PFSK-1 (cell line): ENCODE results near the gene TRIM4.

Source experiments
- FOXP2 ChIP-seq: optimal IDR thresholded peaks from 2 replicates; pipeline ENCODE3; 2011; ENCODE audit warnings: borderline replicate concordance, control low read depth, inconsistent platforms; ENCODE audit not compliant: insufficient read depth; ENCODE audit errors: extremely low read length, extremely low read depth
- POLR2AphosphoS5 ChIP-seq: IDR thresholded peaks from 2 replicates; pipeline ENCODE4 v1.6.1; 2012; ENCODE audit warnings: low read depth, mild to moderate bottlenecking, control low read depth, low read length, moderate library complexity
- REST ChIP-seq, 2 experiments: IDR thresholded peaks; 2 replicates each; pipeline versions ENCODE4 v1.6.1 to v1.8.0; 2011 to 2012; ENCODE audit warnings: low read depth in 2 of 2, low read length in 2 of 2, control low read depth in 1 of 2, inconsistent platforms in 1 of 2, mild to moderate bottlenecking in 1 of 2, moderate library complexity in 1 of 2; ENCODE audit not compliant: insufficient read depth in 1 of 2
- SIN3A ChIP-seq: IDR thresholded peaks from 2 replicates; pipeline ENCODE4 v1.6.1; 2012; ENCODE audit warnings: mild to moderate bottlenecking, low read length, moderate library complexity, borderline replicate concordance; ENCODE audit not compliant: insufficient read depth
- TAF1 ChIP-seq: IDR thresholded peaks from 2 replicates; pipeline ENCODE4 v1.6.1; 2012; ENCODE audit warnings: low read length, control low read depth, borderline replicate concordance; ENCODE audit not compliant: insufficient read depth

The TRIM4 gene

GRCh38 chr7:99876491-99876890 is 42.8 kb downstream of the TRIM4 start:
- TF ChIP-seq POLR2AphosphoS5 (no peak), REST (IDR thresholded peaks at IDR 0.05; ENCODE audit: insufficient read depth in 1 of 2, low read depth in 2 of 2, low read length in 2 of 2) (no peak), SIN3A (no peak), FOXP2 (no peak), TAF1 (no peak)

DNA sequence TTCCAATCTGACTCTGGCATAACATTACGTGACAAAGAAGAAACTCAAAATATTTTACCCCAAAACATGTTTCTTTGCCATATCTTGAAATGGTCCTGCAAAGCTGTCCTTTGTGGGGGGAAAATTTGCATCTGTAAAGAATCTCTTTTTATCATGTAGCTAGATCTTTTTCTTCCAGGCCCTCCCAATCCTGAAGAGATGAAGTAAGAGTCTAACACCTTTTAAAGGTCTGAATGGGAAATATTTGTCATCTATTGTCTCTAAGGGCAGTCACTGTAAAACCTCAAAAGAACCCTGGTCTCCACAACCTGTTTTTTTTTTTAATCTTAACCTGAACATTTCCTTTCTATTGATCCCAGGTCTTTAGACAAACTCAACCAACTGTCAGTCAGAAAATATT is 51.1 kb downstream of the TRIM4 start:
- TF ChIP-seq TAF1 (no peak), POLR2AphosphoS5 (no peak), SIN3A (no peak)

- TF ChIP-seq POLR2AphosphoS5, result no peak
- TF ChIP-seq TAF1, result no peak
Observed at GRCh38 chr7:99863847-99864440, 55.4 kb downstream of the TRIM4 start.

- TF ChIP-seq REST (IDR thresholded peaks at IDR 0.05; ENCODE audit: insufficient read depth in 1 of 2, low read depth in 2 of 2, low read length in 2 of 2) (no peak), FOXP2 (no peak), SIN3A (no peak), POLR2AphosphoS5 (no peak), TAF1 (no peak)
Observed at GRCh38 chr7:99860281-99861127, 58.8 kb downstream of the TRIM4 start.

- TF ChIP-seq REST (IDR thresholded peaks at IDR 0.05; ENCODE audit: insufficient read depth in 1 of 2, low read depth in 2 of 2, low read length in 2 of 2) (no peak), POLR2AphosphoS5 (no peak), TAF1 (no peak), SIN3A (no peak), FOXP2 (no peak)
Observed at GRCh38 chr7:99855236-99855635, 64.1 kb downstream of the TRIM4 start.

DNA sequence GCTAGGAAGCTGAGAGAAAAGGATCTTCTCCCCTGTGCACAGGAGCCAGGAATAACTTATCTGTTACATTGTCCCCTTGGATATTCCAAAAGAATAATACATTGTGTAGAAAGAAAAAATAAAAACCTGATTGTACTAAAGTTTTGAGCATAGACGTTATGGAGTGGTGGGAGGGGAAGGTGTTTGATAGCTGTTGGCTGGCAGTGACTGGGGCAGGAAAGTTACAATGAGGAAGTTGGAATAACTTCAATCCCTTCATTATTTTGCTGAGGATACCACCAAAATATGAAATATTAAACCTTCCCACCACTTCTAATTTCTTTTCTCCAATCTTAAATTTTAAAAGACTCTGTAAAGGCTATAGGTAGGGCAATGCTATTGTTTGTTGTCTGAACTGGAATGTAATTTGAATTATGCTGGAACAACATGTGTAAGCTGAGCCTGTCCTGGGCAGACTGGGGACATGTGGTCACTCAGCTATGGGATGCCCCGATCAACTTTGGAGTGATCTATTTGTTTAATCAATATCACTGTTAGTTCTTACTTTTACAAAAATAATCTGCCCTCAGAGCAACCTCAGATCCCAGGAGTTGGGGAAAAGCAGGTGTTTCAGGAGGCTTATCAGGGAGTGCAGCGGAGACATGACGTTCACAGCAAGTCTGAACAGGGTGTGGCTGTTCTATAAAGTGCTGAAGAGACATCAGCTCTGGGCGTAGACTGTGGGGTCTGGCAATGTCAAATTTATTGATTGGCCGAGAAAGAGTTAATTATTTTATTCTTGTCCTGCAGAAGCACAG is 70.7 kb downstream of the TRIM4 start:
- no peak for TF ChIP-seq REST (IDR thresholded peaks at IDR 0.05; ENCODE audit: insufficient read depth in 1 of 2, low read depth in 2 of 2, low read length in 2 of 2)
- no peak for TF ChIP-seq FOXP2
- TF ChIP-seq TAF1, result no peak
- no peak for TF ChIP-seq POLR2AphosphoS5
- no peak for TF ChIP-seq SIN3A
